OCI-LY1 (cell line): ENCODE measurements around the gene FANCG.

Experiments
- EZH2 ChIP-seq: fragments of 200-600 bp; sonication (generic), shearing (Covaris generic); IDR thresholded peaks from 2 replicates; pipeline ENCODE4 v1.8.0; 2017; ENCODE audit warnings: borderline replicate concordance, mixed run types, mild to moderate bottlenecking, antibody characterized with exemption, low read length, moderate library complexity, mixed read lengths
- TF ChIP-seq, protein P1 (sequence below): fragments of 200-600 bp; sonication (generic), shearing (Covaris generic); IDR thresholded peaks from 2 replicates; pipeline ENCODE4 v1.5.1; 2017; ENCODE audit warnings: mild to moderate bottlenecking, antibody characterized with exemption, low read length, moderate library complexity, mixed read lengths

DNA sequence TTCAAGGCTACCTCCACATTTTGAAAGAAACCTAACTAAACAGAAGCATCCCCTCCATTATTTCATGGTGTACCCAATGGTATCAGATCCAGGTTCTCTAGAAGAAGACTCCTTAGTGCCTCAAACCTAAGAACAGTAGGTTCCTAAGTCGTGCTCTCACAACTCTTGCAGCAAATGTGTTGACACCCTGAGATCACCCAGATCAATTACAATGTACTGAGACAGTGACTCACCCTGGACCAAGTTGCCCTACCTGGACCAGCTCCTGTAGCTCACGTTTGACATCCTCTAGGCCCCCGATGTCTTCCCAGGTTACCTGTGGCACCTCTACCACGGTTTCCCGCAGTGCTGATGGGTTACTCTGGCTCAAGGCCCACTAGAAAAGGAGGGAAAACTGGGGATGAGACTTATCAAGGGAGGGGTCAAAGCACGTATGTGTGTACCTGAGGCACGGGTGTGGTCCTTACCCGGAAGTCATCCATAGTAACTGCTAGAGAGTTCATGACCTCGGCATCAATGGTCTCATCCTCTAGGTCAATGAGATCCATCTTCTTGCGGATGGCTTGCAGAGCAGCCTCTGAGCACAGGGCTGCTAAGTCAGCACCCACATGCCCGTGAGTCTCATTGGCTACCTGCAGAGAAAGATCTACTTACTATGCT is 19.1 kb downstream of the FANCG start:
- TF ChIP-seq, protein P1, sequence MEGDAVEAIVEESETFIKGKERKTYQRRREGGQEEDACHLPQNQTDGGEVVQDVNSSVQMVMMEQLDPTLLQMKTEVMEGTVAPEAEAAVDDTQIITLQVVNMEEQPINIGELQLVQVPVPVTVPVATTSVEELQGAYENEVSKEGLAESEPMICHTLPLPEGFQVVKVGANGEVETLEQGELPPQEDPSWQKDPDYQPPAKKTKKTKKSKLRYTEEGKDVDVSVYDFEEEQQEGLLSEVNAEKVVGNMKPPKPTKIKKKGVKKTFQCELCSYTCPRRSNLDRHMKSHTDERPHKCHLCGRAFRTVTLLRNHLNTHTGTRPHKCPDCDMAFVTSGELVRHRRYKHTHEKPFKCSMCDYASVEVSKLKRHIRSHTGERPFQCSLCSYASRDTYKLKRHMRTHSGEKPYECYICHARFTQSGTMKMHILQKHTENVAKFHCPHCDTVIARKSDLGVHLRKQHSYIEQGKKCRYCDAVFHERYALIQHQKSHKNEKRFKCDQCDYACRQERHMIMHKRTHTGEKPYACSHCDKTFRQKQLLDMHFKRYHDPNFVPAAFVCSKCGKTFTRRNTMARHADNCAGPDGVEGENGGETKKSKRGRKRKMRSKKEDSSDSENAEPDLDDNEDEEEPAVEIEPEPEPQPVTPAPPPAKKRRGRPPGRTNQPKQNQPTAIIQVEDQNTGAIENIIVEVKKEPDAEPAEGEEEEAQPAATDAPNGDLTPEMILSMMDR = no peak
- TF ChIP-seq EZH2 = no peak
